Adrenal gland (tissue), 5 donors: Measurements from ENCODE around the gene CEP170.

ENCODE experiments used
- POLR2A ChIP-seq, 2 donors: fragments of 450-650 bp; IDR thresholded peaks; one replicate each; pipeline ENCODE4 v1.6.1; 2017; ENCODE audit warnings: antibody characterized with exemption in 2 of 2, mild to moderate bottlenecking in 2 of 2, moderate library complexity in 1 of 2
- TF ChIP-seq, protein P1 (sequence below), 6 experiments: fragments of 450-650 bp in 4 of 6; fragments of 200-600 bp in 2 of 6; sonication (generic) in 1 of 6; IDR thresholded peaks; 1 replicate in 5 of 6; 2 replicates in 1 of 6; pipeline versions ENCODE4 v1.5.1 to v1.8.0; 2016 to 2021; ENCODE audit warnings: antibody characterized with exemption in 6 of 6, mild to moderate bottlenecking in 2 of 6, moderate library complexity in 1 of 6
- donor health status: DM: no; HTN: no; CAD: no.

DNA sequence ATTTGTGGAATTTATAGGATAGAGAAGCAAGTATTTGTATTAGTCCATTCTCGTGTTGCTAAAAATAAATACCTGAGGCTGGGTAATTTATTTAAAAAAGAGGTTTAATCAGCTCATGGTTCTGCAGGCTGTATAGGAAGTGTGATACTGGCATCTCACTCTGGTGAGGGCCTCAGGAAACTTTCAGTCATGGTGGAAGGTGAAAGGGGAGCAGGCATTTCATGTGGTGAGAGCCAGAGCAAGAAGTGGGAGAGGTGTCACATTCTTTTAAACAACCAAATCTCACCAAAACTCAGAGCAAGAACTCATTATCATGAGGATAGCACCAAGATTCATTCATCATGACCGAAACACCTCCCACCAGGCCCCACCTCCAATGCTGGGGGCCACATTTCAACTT, 18.9 kb upstream of the CEP170 start:
- TF ChIP-seq, protein P1, sequence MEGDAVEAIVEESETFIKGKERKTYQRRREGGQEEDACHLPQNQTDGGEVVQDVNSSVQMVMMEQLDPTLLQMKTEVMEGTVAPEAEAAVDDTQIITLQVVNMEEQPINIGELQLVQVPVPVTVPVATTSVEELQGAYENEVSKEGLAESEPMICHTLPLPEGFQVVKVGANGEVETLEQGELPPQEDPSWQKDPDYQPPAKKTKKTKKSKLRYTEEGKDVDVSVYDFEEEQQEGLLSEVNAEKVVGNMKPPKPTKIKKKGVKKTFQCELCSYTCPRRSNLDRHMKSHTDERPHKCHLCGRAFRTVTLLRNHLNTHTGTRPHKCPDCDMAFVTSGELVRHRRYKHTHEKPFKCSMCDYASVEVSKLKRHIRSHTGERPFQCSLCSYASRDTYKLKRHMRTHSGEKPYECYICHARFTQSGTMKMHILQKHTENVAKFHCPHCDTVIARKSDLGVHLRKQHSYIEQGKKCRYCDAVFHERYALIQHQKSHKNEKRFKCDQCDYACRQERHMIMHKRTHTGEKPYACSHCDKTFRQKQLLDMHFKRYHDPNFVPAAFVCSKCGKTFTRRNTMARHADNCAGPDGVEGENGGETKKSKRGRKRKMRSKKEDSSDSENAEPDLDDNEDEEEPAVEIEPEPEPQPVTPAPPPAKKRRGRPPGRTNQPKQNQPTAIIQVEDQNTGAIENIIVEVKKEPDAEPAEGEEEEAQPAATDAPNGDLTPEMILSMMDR (IDR thresholded peaks at IDR 0.05) = no peak
- no peak for TF ChIP-seq POLR2A (IDR thresholded peaks at IDR 0.05)
